22Rv1 (cell line): ENCODE measurements around the gene RFX4.

Source experiments
- ZFX ChIP-seq: fragments of 450-650 bp; IDR thresholded peaks from 2 replicates; pipeline ENCODE4 v1.6.1; 2017; ENCODE audit warnings: antibody characterized with exemption, borderline replicate concordance
- TF ChIP-seq, protein P1 (sequence below): fragments of 450-650 bp; IDR thresholded peaks from 2 replicates; pipeline ENCODE4 v1.5.1; 2017; ENCODE audit warnings: mild to moderate bottlenecking

GRCh38 chr12:106645465-106646330, 62.9 kb downstream of the RFX4 start:
- TF ChIP-seq, protein P1, sequence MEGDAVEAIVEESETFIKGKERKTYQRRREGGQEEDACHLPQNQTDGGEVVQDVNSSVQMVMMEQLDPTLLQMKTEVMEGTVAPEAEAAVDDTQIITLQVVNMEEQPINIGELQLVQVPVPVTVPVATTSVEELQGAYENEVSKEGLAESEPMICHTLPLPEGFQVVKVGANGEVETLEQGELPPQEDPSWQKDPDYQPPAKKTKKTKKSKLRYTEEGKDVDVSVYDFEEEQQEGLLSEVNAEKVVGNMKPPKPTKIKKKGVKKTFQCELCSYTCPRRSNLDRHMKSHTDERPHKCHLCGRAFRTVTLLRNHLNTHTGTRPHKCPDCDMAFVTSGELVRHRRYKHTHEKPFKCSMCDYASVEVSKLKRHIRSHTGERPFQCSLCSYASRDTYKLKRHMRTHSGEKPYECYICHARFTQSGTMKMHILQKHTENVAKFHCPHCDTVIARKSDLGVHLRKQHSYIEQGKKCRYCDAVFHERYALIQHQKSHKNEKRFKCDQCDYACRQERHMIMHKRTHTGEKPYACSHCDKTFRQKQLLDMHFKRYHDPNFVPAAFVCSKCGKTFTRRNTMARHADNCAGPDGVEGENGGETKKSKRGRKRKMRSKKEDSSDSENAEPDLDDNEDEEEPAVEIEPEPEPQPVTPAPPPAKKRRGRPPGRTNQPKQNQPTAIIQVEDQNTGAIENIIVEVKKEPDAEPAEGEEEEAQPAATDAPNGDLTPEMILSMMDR = no peak
- no peak for TF ChIP-seq ZFX
